Measurements from ENCODE around the gene LRFN4. TPM values are rescaled to one million over a fixed set of nuclear protein-coding genes. Genes with fewer than 3 reads are reported as not detected.

LRFN4 gene
- total and polyA plus RNA-seq, 2 of the 8 experiments (the other 6 are each of a cell fraction or from before 2014, with no cell fraction given): 49.8 to 64.3 TPM

DNA sequence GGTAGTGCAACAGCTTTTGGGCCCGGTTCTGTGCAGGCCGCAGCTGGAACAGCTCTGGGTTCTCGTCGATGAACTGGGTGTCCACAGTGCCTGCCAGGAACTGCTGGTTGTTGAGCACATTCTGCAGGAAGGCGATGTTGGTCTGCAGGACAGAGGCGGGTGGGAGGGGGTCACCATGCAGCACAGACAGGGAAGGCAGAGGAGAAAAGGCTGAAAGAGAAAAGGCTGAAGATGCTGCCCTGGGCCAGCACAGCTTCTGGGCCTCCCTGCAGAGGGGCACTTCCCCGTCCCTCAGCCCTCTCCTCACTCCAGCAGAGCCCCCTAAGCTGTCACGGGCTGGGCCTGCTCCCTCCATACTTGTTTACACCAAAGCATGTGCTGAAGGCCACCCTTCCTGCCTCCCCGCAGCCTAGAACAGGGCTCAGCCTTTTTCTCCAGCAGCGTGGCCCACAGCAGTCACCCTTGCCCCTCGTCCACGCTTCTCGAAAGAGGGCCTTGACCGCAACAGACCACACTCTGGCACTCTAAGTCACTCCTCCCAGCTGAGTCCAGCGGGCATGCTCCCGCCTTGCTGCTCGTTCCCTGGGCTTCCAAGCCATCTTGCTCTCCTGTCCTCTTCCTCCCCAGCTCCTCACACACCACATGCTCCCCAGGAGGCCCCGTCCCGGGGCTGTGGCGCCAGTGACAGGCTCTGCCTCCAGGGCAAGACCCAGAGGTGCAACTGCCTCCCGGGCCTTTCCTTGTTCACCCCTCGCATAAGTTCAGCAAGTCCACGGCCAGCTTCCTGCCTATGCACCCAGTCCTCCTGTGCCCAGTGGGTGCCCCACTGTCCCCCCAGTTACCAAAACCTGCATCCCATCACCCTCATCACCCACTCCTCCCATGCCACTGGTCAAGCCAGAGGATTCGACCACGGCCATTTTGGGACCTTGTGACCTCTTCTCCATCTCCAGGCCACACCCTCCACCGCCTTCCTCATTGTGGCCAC is 3.3 kb upstream of the LRFN4 start:
- CTCF ChIA-PET (ENCODE audit: partially characterized antibody): interaction anchor here (0.6 to 6.3 kb wide), 10 partner anchors 10 to 1336 kb away, joined by 3 to 72 read pairs (median 6); partner anchors contain the start of genes C11orf86 and RCE1
- no peak overlapping the region for H2AFZ ChIP-seq (ENCODE audit: low read length)
- H3K23ac ChIP-seq (ENCODE audit: insufficient read length): no peak overlapping the region
- H3K4ac ChIP-seq (replicated peaks; ENCODE audit: insufficient read length, low read depth, low read length): no peak overlapping the region
- H2BK120ac ChIP-seq (replicated peaks; ENCODE audit: low read depth, low read length): no peak overlapping the region
- no peak overlapping the region for H3K18ac ChIP-seq (ENCODE audit: extremely low read depth, low read length)
- H3K79me2 ChIP-seq (ENCODE audit: control insufficient read depth in 1 of 2, insufficient read depth in 2 of 2, low read length in 2 of 2): no peaks in the 10 kb centered on the region
- no peak overlapping the region for H3K9ac ChIP-seq (replicated peaks in 1 of 4; ENCODE audit: extremely low read depth in 1 of 4, low read depth in 3 of 4, low read length in 3 of 4)
- no peak overlapping the region for H3K4me2 ChIP-seq (ENCODE audit: insufficient read depth in 1 of 2, low read depth in 2 of 2, low read length in 2 of 2)
- H4K20me1 ChIP-seq (replicated peaks in 1 of 2; ENCODE audit: control insufficient read depth in 1 of 2, insufficient read depth in 2 of 2, low read length in 2 of 2): peaks cover 0 to 4% of the 10 kb centered on the region in 2 experiments
- peaks cover 8% of the 10 kb centered on the region for H3K23me2 ChIP-seq (ENCODE audit: low read depth, low read length)
- peaks cover 0 to 6% (median 0%) of the 10 kb centered on the region in 4 experiments; a peak in 2 of 8 replicates for H3K36me3 ChIP-seq (ENCODE audit: control insufficient read depth in 2 of 4, insufficient read depth in 4 of 4, low read length in 3 of 4)
- no peak overlapping the region for H4K5ac ChIP-seq (ENCODE audit: insufficient read length, low read depth, low read length)
- H3K79me1 ChIP-seq (ENCODE audit: low read depth, low read length): no peaks in the 10 kb centered on the region
- peak overlapping the region; percentile 88; the same call in 1 of the 2 replicates for H2BK15ac ChIP-seq (ENCODE audit: low read length)
- H4K8ac ChIP-seq (ENCODE audit: extremely low read depth, insufficient read depth, low read length): peak overlapping the region; percentile 57; the same call in 1 of the 2 replicates
- H2BK12ac ChIP-seq (ENCODE audit: low read depth, low read length): peak overlapping the region; percentile 60; the same call in 1 of the 2 replicates
- WGBS, 2 experiments (ENCODE audit: extremely low coverage in 1 of 2, insufficient coverage in 1 of 2, insufficient read length in 1 of 2, insufficient replicate concordance in 2 of 2, low coverage in 1 of 2, low lambda C conversion rate in 2 of 2, missing lambda C conversion rate in 1 of 2): 91% methylated on average over 23 of the region's 26 CpGs; no CpG with 5 or more reads in 1 of the 2 experiments
- H3K27ac ChIP-seq (ENCODE audit: low read depth, low read length): no peak overlapping the region
- H3K4me1 ChIP-seq (replicated peaks in 1 of 4; ENCODE audit: control insufficient read depth in 3 of 4, insufficient read depth in 4 of 4, low read length in 3 of 4): peaks cover 5 to 20% (median 9%) of the 10 kb centered on the region in 4 experiments
- H3K9me3 ChIP-seq (ENCODE audit: insufficient read depth in 2 of 2, low read depth in 1 of 2, low read length in 1 of 2): no peaks in the 10 kb centered on the region
- no peak for FAIRE-seq
- no peak overlapping the region for H2AK5ac ChIP-seq (ENCODE audit: low read depth, low read length)
- POLR2A ChIA-PET (ENCODE audit: partially characterized antibody): interaction anchor here (2.6 to 5.4 kb wide), 2 partner anchors 10 to 13 kb away, joined by 7 to 53 read pairs; partner anchors contain the start of gene RCE1
- H3K14ac ChIP-seq (ENCODE audit: insufficient read length): no peak overlapping the region
- H2BK5ac ChIP-seq (ENCODE audit: low read depth, low read length): no peak overlapping the region
- no peak overlapping the region for H4K91ac ChIP-seq (replicated peaks; ENCODE audit: insufficient read length, low read length)
- H2BK20ac ChIP-seq (ENCODE audit: low read length): 0 out of 2 replicates have a peak overlapping the region, but pooled peaks have one; percentile 48
- no peaks in the 10 kb centered on the region for H3K27me3 ChIP-seq (replicated peaks in 1 of 4; ENCODE audit: control insufficient read depth in 3 of 4, extremely low read depth in 1 of 4, insufficient read depth in 3 of 4, low read length in 3 of 4)
- no peak overlapping the region for H3K56ac ChIP-seq (replicated peaks; ENCODE audit: insufficient read length, low read depth, low read length)
- DNase-seq (ENCODE audit: low read depth in 1 of 2, low spot score in 2 of 2): no peak
- H3K4me3 ChIP-seq (ENCODE audit: extremely low read depth in 1 of 4, insufficient read depth in 2 of 4, low read depth in 3 of 4, low read length in 4 of 4): no peak overlapping the region
- TF ChIP-seq KDM4A (IDR thresholded peaks at IDR 0.05; ENCODE audit: low read depth, low read length, severe bottlenecking): no peak
- no peak for TF ChIP-seq RNF2 (IDR thresholded peaks at IDR 0.05; ENCODE audit: borderline replicate concordance, low read depth, low read length, missing control alignments, poor library complexity, severe bottlenecking)
- no peak for TF ChIP-seq GABPA (IDR thresholded peaks at IDR 0.05; ENCODE audit: borderline replicate concordance, insufficient read depth, low read length)
- no peak for TF ChIP-seq ZNF274 (IDR thresholded peaks at IDR 0.05; ENCODE audit: borderline replicate concordance, extremely low read depth, low read length)
- TF ChIP-seq NRF1 (IDR thresholded peaks at IDR 0.05; ENCODE audit: low read depth, low read length): no peak

Data from H1 (cell line).